KBM-7 (cell line): ENCODE results near the gene HAUS2.

ENCODE experiments used
- DNase-seq: peaks from one replicate; pipeline ENCODE4 v3.0.0-alpha.2; 2015
- in situ Hi-C: fragments of 300-500 bp; cut with MboI; formaldehyde crosslinking; loops from 2 replicates; pipeline ENCODE4 v1.14.3; 2020; ENCODE audit warnings: low sequenced_read_pairs, low pct_unique_long_range_greater_than_20kb, mixed read lengths

HAUS2 gene

DNA sequence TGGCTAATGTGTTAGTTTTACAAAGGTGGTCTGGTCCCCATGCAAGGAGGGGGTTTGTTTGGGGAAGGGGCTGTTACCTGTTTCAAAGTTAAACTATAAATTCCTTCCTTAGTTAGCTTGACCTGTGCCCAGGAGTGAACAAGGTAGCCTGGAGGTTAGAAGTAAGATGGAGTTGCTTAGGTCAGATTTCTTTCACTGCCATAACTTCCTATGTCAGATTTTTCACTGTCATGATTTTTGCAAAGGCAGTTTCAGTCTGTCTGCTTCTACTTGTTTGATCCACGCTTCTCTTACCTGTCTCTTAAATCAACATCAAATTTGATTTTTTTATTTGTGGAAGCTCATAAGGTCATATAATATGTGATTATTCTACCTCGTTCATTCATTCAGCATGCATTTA is 55.3 kb downstream of the HAUS2 start:
- no peak for DNase-seq
- in situ Hi-C loops = no loop called here

DNA sequence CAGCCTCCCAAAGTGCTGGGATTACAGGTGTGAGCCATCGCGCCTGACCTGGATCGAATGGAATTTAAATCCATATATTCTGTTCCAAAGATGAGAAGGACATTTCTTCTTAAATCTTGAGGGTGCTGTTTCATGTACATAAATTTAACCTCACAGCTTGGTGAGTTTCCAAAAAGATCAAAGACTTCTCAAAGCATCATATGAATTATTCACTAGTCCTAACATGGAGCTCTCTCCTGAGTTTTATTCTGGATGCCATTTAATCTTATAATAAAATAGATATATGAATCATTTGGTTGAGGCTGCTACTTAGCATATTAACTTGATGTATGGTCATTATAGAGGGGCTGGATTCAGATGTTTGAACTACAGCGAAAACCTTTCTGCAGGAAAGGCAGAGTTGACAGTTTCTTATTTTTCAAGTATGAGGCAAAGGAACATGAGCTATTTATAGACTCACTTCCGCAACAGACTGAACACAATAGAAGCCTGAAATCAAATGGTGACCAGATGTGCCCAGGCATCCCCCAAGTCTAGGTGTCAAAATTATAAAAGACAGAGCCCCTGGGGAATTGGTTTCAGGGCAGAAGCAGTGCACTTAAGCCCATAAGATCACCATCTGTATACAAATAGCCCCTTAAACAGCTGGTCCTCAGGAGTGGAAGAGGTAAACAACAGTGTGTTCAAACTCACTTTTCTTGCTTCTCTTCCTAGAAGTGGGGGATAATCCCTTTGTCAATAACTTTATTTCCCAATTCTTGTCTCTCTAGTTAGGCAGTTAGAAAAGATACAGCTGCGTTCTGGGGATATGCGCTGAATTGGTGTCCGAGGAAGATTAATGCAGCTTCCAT is 56.5 kb downstream of the HAUS2 start:
- DNase-seq = peak; percentile 90
- in situ Hi-C loops = no loop called here

DNA sequence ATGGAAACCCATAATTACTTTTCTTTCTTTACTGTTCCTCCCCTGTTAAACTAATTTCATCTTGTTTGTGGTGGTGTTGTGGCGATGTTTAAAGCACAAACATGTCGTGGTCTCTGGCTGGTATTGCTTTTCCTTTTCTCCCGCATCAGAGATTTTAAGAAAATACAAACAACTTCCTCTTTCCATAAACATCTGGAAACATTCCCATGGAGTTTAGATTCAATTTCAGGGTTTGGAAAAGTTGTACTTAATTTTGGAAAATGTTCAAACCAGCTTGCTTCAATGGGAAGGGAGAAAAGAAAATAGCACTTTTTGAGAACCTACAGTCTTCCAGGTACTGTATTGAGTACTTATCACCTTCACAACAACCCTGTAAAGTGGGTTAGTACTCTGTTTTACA is 57.2 kb downstream of the HAUS2 start:
- in situ Hi-C loops = no loop called here

DNA sequence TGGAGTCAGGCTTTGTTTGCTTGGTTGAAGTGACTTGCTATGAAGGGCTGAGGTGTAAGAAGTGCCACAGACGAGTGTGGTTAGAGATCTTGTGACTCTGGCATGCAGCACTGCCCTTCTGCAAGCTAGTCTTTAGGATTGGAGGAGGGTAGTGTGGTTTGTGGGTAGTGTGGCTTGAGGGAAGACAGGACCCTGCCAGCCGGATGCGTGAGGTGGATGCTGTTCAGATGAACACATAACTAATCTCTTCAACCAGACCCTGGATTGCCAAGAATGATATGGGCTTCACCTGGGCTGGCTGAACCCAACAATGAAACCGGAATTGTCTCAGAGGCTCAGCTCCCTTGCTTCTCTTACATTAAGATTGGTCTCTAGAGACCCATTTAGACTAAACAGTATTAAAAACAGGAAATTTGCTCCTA is 59.5 kb downstream of the HAUS2 start:
- peak; percentile 99 for DNase-seq
- in situ Hi-C loops = no loop called here

More for the DNA sequence above, 57.2 kb downstream of the HAUS2 start:
- peak; percentile 26 for DNase-seq

DNA sequence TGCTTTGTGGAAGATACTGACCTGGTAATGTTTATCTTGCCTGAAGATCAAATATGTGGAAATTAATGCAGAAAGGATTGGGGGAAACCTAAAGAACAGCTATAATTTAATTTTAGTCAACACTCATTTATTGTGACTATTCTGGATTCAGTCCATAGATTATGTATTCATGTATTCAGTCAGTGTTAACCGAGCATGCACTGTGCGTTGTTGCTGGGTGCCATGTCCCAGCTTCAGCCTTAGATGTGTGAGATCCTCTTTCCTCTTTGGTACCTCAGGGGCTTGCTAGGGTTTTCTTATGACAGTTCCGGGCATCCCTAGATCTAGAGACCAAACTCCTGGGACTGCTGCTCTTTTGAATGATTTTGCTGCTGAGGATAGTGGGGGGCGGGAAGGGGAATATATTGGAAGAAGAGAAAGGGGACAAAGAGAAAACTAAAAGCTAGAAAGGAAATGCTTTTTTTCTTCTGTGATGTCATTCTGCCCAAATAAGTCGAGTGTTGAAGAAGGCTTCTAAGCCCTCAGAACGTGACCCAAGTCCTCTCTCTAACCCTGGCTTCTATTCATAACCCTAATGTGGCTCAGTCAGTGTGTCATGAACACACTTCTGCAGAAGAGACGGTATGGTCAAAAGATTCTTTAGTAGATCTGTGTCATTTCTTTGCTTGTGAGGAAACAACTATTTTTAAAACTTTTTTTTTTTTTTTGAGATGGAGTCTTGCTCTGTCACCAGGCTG is 60.3 kb downstream of the HAUS2 start:
- in situ Hi-C loops = no loop called here
- no peak for DNase-seq

DNA sequence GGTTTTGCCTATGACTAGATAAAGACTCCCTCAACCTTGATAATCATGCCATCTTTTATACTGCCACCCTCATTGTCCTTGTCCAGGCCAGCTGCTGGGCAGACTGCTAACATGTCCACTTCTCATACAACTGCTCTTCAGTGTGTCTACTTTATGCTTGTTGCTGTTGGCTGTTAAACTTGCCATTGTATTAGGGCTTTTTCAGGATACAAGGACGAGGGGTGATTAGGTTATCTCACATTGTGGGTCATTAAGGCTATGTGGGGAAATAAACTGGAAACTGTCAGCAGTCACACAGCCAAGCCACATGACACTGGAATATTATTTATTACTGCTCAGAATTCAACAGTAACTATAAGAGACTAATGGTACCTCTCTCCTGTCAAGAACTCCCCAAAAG is 62.9 kb downstream of the HAUS2 start:
- in situ Hi-C loops = no loop called here
- no peak for DNase-seq

DNA sequence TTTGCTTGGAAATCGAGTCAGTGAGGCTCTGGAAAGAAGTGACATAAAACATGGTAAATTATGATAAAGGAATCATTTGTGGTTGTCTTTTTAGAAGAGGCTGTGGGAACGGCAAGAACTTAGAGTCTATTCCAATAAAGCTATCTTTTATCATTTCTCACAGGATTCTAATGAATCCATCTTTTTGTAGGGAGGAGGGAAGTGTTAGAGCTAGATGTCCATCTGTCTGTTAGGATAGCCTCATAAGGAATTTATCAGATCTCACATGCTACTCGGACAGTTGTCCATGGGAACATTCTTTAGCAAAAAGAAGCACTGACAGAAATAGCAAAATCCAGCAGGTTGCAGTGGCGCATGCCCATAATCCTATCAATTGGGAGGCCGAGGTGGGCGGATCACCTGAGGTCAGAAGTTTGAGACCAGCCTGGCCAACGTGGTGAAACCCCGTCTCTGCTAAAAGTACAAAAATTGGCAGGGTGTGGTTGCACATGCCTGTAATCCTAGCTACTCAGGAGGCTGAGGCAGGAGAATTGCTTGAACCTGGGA is 63.8 kb downstream of the HAUS2 start:
- in situ Hi-C loops = no loop called here
- no peak for DNase-seq

DNA sequence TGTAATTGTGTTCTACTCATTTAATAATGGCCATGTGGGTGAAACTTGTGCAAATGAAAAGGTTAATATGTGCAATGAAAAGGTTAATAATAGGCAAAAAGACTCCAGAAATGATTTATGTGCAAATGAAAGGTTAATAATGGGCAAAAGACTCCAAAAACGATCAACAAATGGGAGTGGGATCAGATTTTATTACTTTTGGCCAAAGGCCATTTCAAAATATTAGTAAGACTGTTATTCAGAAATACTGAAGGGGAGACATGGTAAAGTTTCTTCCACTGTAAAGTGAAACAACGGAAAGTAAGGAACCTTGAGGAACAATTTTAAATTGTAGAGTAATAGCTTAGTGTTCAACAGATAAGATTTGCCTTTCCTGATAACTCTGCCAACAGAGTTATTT is 67.5 kb downstream of the HAUS2 start:
- DNase-seq = no peak
- in situ Hi-C loops = no loop called here
